Bone marrow (tissue), 2 donors: Measurements from ENCODE around the gene UBASH3B.
"Not testable (repeated sequence)": the region's sequence is repeated elsewhere in the genome, so short reads cannot be mapped to it uniquely, and the experiment has no call there.

Source experiments
- DNase-seq, 2 donors: peaks; one replicate each; lab custom pipeline; 2025; lab: John Stamatoyannopoulos, UW

Gene UBASH3B

DNA sequence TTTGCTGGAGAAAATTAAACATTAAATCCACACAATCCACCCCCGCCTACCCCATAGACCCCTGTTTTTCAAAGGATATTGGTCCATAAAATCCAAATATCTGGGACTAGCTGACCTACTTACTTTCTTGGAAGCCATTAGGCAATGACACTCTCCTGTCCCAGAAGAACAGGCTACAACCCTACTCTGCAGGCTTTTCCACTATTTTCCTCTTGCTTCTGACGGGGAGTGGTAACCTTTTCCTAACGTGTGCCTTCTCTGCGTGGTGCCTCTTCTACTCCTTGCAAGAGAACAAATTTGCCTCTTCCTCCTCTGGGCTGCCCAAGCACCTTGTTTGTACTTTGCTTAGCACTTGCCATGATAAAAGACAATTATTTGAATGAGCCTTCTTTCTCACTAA is 51.6 kb downstream of the UBASH3B start:
- no peak for DNase-seq

DNA sequence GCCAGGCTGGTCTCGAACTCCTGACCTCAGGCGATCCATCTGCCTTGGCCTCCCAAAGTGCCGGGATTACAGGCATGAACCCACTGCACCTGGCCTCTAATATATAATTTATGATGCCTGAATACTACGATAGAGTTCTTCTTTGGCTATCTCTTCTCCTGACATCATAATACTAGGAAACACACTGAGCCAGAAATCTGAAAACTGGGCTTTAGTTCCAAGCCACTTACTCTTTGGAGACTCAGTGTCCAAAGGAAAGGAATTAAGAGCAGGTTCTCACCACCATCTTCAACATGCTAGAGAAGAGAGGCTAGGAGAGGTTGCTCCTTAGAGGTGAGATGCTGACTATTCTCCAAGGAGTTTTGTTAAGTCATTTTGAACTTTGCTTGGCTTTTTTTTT is 52.4 kb downstream of the UBASH3B start:
- no peak for DNase-seq

DNA sequence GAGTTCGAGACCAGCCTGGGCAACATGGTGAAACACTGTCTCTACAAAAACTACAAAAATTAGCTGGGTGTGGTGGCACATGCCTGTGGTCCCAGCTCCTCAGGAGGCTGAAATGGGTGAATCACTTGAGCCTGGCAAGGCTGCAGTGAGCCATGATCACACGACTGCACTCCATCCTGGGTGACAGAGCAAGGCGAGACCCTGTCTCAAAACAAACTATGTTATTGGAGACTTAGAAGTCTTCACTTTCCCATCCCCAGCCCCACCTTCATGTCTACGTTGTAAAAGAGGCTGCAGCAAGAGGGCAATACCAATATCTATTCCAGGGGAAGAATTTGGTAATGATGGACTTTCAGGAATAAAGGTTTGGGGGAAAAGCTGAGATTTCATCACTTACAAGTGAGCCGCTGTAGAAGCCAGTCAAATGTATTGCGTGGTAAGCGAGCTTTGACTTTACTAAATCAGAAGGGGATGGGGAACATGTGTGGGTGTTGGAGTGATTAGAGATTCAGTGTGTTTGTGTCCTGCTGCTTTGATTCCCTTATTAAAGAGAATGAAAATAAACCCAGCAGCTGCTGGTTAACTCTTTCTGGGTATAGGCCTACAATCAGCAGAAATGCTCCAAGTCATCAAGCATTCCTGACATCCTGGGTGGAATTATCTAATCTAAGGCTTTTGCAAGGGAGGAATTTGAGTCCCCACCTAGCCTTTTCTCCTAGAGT is 53.7 kb downstream of the UBASH3B start:
- DNase-seq = no peak

DNA sequence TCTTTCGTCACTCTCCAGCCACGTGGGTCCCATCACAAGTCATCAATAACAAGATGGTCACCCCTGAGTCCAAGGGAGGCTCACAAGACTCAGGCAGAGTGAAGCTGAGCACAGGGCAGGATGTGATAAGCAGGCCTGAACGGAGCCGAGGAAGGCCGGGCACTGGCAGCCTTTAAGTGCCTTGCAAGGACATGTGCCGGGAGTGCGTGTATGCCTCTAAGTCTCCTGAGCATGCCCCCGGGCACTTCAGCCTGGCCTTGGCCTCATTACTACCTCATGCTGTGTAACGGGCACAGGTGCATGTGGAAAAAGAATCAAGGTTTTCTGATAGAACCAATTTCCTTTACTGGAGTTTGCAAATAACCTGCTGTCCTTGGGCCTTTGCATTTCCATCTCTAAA is 55.8 kb downstream of the UBASH3B start:
- no peak for DNase-seq

DNA sequence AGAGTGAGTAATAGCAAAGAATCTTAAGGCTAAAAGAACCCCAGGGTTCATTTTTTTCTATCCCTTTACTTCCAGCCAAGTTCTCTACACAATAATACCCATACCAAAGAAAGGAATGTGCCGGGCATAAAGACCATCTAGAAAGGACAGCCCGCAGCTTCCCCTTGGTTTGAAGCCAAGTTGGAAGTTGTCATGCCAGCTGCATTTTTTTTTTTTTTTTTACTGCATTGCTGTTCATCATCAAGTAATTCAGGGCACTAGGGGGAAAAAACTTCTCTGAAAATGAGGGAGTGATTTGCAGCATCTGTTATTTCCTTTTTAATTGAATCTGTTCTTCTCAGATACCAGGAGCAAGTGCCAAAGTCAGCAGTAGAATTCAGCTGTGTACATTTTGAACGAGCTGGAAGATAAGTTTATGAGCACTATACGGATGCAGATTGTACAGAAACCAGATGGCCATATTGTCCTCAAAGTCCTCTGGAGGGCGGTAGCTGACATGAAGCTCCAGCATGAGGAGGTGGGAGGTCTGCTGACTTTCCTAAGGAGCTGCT is 56.4 kb downstream of the UBASH3B start:
- peak in 1 of 2 donors; percentile 93 for DNase-seq

DNA sequence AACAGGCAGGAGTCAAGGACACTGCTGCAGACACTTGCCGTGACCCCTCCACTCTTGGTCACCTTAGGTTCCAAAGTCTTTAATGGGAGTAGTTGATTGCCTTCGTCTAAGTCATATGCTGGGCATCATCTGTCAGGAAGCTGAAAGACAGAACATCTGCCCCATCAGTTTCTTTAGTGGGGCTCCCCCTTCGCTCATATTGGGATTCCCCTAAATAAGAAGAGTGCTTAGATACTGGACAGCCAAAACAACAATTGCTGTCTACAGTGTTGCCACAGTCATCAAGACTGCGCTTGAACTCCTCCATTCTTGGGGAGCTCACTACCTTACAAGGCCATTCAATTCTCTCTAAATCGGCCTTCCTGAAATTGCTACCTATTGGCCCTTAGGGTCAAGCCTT is 58.5 kb downstream of the UBASH3B start:
- no peak for DNase-seq

DNA sequence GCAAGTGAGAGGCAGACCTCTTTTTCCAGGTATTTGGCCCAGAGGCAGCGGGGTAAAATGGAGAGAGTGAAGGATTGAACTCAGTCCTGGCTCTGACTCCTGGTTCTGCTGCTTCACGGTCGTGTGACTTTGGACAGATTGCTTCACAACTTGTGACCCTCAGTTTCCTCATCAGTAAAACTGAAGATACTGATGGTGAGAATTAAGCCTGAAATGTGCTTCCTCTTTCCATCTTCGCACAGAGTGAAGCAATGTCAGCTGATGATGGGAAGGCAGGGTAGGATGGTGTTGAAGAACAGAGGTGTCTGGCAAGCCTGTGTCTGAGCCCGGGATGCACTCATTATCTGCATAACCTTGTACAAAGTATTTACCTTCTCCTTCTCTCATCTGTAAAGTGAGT is 59.0 kb downstream of the UBASH3B start:
- DNase-seq = no peak

DNA sequence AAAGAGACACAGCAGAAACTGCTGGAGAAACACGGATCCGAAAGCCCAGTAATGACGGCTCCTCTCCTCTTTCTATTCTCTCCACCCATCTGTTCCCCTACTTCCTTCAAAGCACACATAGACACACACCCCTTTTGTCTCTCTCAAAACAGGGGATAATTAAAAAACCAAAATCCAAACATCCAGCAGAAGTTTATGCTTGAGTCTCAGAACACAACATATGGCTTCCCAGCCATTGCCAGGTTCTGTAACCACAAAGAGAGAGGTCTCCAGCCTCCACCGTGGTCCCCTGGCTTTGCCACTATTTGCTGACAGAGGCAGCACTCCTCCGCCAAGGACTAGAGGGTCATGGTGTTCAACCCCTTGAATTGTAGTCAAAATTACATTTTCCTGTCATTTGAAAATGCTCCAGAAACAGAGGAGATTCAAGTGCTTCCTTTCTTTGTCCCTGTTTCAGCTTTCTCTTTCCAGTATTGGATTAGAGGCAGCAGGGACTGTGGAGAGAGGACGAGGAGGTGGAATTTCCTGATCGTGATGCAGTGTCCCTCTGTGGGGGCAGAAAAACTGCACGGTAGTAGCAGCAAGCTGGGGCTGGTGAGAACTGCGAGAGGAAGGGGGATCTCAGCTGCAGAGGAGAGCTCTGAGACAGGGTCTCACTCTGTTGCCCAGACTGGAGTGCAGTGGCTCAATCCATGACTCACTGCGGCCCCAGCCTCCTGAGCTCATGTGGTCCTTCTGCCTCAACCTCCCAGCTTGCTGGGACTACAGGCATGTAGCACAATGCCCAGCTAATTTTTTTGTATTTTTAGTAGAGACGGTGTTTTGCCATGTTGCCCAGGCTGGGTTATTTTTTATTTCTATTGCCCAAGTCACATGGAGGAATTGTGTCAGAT is 60.3 kb downstream of the UBASH3B start:
- DNase-seq = no peak

DNA sequence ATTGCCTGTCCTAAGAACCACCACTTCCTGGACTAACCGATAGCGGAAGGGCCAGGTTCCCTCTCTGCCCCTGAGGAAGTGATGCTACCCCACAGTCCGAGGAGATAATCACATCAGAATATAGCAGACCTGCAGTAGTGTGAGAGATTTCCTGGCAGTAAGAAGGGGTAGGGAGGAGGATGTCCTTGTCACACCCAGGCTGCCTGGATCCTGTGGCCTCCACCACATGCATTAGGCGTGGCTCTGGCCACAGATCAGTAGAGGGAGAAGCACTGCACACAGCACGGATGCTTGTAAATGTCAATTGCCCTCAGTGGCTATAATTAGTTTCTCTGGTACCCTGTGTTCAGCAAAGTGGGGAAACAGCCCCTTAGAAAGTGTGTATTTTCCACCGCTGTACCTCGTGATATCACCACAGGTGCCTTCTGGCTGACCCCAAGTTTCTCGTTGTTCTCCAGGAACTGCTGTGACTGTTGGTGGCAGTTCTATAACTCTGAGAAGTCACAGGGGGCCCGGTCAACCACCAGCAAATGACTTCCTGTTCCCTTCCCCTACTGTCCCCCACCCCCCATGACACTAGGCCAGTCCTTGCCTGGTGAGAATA is 61.8 kb downstream of the UBASH3B start:
- peak in 1 of 2 donors; percentile 67 for DNase-seq

DNA sequence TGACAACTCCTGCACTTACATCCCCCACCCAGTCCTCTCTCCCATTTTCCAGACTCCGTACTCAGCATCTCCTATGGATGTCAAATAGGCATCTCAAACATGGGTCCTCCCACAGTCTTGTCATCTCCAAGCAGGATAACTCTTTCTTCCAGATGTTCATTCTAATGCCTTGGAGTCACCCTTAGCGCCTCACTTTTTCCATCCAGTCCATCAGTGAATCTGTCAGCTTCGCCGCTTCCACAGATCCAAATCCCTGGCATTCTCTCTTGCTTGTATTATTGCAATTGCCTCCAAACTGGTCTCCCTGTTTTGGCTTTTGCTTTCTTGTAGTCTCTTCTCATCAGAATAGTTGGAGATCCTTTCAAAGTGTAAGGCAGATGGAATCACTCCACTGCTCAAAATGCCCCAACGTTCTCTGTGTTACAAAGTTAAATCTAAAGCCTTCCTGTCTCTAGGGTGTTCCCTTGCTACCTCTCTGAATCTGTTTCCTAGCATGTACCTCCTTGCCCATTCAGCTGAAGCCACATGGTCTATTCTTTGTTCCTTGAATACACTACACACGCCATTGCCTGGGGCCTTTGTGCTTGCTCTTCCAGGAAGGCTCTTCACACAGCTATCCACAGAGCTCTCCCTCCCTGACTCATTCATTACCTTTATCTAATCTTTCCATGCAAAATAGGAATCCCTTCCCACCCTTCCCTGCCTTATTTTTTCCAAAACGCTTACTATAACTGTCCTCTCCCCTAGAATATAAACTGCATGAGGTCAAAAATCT is 64.8 kb downstream of the UBASH3B start:
- no peak for DNase-seq

DNA sequence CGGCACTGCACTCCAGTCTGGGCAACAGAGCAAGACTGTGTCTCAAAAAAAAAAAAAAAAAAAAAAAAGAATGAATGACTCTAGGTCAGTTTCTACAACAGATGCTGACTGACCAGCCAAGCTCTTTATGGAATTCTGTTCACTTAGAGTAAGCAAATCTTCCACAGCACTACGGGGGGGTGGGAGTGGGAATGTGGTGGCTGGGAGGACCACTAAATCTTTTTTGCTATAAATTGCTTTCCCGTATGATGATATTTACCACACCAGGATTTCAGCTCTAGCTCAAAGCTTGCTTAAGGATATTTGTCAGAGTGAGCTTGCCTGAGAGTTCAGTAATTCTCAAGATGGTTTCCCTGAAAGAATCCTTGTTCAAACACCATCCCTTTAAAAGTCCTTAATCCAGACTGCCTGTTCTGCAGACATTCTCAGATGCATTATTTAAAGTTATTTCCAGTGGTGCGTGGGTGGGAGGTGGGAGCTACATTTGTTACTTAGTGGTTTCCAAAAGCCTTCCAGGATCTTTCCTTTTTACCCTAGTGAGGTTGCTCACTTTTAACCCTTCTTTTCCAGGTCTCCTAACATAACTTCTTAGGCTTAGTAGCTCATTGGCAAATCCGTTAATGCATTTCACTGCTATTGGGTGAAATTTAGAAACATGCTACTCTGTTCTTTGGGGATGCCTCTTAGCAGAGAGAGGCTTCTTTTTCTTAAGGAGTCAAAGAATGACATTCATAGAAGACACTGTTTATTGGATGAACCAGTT is 65.9 kb downstream of the UBASH3B start:
- DNase-seq = no peak

DNA sequence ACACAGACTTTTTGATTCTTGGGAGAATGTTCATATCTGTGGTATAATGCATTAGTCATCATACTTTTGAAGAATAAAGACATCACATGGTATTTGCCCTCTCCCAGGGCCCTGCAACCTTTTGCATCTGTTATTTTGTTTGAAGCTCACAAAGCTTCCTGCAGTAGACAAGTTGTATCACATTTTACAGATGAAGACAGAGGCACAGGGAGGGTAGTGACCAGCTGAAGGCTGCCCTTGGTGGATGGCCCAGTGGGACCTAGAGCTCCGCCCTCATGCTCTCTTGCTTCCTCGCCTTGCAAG is 66.4 kb downstream of the UBASH3B start:
- peak in 1 of 2 donors; percentile 50 for DNase-seq

DNA sequence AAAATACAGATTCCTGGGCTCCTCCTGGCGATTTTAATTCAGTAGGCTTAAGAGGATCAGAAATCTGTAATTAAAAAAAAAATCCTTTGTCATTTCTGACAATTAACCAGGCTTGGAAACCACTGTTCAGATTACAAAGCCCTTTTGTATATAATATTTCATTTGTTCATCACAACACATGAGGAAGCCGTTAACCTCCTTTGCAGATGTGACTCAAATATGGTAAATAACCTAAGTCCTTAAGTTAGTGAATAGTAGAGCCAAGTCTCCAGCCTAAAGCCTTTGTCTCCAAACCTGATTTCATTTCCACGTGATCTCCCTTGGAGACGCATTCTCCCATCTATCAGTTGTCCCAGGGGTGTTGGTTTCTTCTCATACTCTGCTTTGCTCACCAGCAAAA is 67.6 kb downstream of the UBASH3B start:
- no peak for DNase-seq

DNA sequence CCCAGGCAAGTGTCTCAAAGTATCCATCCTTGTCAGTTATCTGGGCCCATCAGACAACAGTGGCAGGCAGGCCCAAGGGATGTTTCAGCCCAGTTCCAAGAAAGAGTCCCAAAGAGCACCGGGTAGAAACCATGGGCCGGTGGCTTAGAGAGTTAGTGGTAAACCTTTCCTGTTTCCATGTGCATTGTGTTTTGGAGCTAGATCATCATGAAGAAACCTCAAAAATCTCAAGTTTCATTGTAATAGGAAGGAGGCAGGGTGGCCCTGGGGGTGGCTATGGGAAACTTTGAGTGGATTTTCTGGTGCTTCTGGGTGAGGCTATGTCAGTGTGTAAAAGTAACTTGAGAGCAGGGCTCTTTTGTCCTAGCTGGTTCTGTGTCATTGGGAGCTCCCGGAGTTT is 68.1 kb downstream of the UBASH3B start:
- no peak for DNase-seq

DNA sequence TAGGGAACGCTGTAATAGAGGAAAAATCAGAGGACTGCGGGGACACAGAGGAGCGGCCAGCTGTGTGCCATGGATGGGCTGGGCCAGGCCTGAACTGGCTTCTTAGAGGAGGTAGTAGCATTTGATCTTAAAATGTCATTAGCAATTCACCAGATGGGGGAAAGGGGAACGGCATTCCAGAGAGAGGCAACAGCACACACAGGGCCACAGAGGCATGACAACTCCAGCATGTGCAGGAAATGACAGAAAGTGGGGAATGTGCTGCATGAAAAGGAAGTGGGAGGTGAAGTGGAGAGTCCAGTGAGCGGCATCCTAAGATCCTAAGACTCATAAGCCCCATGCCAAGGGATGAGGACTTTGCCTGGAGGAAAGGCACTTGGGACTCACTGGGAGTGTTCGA is 69.0 kb downstream of the UBASH3B start:
- DNase-seq = no peak

DNA sequence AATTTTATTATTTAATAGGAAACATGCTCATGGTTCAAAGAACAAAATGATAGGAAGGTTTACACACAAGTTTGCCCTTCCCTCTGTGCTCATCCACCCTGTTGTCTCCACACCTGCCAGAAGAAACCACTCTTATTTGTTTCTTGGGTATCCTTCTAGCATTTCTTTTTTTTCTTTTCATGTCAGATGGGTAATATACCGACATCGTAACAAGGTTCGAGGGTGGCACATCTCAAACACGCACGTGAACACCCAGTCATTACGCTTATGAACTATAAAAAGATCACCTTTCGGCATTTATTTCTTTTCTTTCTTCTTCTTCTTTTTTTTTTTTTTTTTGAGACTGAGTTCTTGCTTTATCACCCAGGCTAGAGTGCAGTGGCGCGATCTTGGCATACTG is 70.5 kb downstream of the UBASH3B start:
- DNase-seq = no peak

DNA sequence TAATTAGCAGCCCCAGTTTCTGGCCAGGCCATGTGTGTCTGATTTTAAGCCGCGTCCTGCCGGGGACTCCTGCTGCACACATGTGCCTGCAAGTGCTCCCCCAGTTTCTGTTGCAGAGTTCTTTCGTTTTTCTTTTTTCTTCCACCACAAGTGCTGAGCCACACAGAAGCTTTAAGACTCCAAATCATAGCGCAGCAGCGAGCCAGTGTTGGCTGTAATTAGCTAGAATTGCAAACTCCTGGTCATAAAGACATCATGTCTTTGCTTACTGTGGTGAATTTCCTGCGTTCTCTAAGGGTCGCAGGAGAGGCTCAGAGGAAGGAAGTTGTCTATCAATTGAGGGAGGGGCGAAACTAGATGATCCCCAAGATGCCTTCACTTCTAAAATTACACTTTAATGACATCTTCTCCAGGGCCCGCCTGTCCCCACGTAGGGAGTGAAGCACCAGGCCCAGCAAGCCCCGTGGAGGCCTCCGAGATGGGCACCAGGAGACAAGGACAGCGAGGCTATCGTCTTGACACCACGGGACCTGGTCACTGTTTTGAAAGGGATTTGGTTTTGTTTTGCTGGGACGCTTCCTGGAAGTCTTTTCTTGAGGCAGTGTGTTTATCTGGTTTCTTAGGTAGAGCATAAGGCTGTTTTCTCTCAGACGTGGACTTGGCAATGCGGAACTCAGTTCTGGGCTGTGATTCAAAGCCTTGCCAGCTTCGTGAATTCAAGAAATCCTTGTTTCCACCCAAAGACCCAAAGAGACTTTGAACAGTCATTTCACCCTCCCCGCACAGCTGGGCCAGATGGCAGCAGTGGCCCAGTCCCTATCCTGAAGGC is 71.8 kb downstream of the UBASH3B start:
- DNase-seq = peak in 1 of 2 donors; percentile 51

DNA sequence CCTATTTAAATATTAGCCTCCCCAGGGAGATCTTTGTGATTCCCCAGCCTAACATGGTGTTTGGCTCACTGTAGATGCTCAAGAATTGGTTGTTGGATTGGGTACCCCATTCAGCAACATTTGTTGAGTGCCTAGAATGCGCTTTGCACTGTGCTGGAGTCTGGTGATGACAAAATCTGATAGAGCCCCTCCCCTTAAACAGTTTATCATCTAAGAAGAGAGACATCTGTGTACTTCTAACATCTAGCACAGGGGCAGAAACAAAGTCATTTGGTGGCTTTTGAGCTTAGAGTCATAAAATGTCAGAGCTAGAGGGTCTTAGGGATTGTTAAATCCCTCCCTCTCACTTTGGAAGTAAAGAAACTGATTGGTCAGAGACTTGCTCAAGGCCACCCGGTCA is 73.0 kb downstream of the UBASH3B start:
- no peak for DNase-seq

DNA sequence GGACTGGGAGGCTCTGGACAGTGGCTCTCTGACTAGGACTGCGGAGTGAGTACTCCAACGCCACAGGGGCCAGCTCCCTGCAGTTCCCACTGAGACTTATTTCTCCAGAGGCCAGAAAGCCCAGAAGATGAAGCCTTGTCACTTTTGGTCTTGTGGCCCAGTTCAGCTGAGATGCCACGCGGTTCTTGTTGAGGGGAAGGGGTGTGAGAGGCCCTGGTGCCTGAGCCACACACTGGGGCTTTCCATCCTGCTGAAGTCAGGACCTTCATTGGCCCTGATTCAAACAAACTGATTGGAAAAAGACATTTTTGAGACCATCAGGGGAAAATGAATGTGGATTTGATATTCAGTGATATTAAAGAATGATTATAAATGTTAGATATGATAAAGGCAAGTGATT is 73.6 kb downstream of the UBASH3B start:
- DNase-seq = no peak

DNA sequence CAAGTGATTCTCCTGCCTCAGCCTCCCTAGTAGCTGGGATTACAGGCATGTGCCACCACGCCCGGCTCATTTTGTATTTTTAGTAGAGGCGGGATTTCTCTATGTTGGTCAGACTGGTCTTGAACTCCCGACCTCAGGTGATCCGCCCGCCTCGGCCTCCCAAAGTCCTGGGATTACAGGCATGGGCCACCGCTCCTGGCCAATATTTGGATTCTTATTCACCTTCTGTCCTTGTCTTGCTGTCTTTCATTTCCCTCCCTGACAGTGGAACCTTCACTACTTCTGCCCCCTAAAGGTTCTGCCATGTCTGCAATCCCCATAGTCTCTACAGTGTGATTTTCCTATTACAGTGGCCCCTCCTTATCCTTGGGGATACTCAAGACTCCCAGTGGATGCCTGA is 75.2 kb downstream of the UBASH3B start:
- not testable (repeated sequence) for DNase-seq
